NCI-H2029 (cell line): ENCODE data around the gene TLCD3A.
"Not testable (repeated sequence)": the region's sequence is repeated elsewhere in the genome, so short reads cannot be mapped to it uniquely, and the experiment has no call there.

Experiments used
- DNase-seq: peaks from one replicate; lab custom pipeline; 2025; lab: John Stamatoyannopoulos, UW

Gene TLCD3A

GRCh38 chr17:732067-732901, at the start of gene TLCD3A:
Gene TLCD3A, plus strand, starts transcription at chr17:732596. Its CDS starts 52 bp downstream, at chr17:732648.
- no peak for DNase-seq

GRCh38 chr17:683040-683439, 49.4 kb upstream of the TLCD3A start:
- DNase-seq = no peak

- no peak for DNase-seq
Observed at GRCh38 chr17:683499-684254, 48.7 kb upstream of the TLCD3A start.

- no peak for DNase-seq
Observed at GRCh38 chr17:685006-685405, 47.4 kb upstream of the TLCD3A start.

GRCh38 chr17:688100-688989, 44.1 kb upstream of the TLCD3A start:
- DNase-seq = no peak

- DNase-seq = no peak
Observed at GRCh38 chr17:689556-690275, 42.7 kb upstream of the TLCD3A start.

- DNase-seq = no peak
Observed at GRCh38 chr17:690361-690760, 42.0 kb upstream of the TLCD3A start.

GRCh38 chr17:691423-691822, 41.0 kb upstream of the TLCD3A start:
- no peak for DNase-seq

- DNase-seq = no peak
Observed at GRCh38 chr17:692116-692515, 40.3 kb upstream of the TLCD3A start.

GRCh38 chr17:693791-694638, 38.4 kb upstream of the TLCD3A start:
- no peak for DNase-seq

GRCh38 chr17:696369-696768, 36.0 kb upstream of the TLCD3A start:
- DNase-seq = no peak

GRCh38 chr17:697682-698081, 34.7 kb upstream of the TLCD3A start:
- no peak for DNase-seq

GRCh38 chr17:698096-698495, 34.3 kb upstream of the TLCD3A start:
- not testable (repeated sequence) for DNase-seq

GRCh38 chr17:699345-699744, 33.1 kb upstream of the TLCD3A start:
- no peak for DNase-seq

- no peak for DNase-seq
Observed at GRCh38 chr17:700504-701094, 31.8 kb upstream of the TLCD3A start.

GRCh38 chr17:703081-703875, 29.1 kb upstream of the TLCD3A start:
- no peak for DNase-seq

GRCh38 chr17:704111-704864, 28.1 kb upstream of the TLCD3A start:
- DNase-seq = no peak

GRCh38 chr17:705011-705410, 27.4 kb upstream of the TLCD3A start:
- DNase-seq = no peak

GRCh38 chr17:705863-706262, 26.5 kb upstream of the TLCD3A start:
- DNase-seq = no peak
